Spleen (tissue), 7 donors: Measurements from ENCODE around the gene ERO1B.

Source experiments
- POLR2A ChIP-seq, 3 donors: fragments of 450-650 bp; IDR thresholded peaks; one replicate each; pipeline ENCODE4 v1.5.1; 2017; ENCODE audit warnings: antibody characterized with exemption in 3 of 3, mild to moderate bottlenecking in 1 of 3
- POLR2AphosphoS5 ChIP-seq, 3 donors: sonication (generic); formaldehyde crosslinking; IDR thresholded peaks; one replicate each; pipeline ENCODE4 v1.5.1; 2017; ENCODE audit warnings: antibody characterized with exemption in 3 of 3
- TF ChIP-seq, protein P1 (sequence below), 11 experiments: fragments of 200-600 bp in 7 of 11; fragments of 450-650 bp in 4 of 11; sonication (generic) in 4 of 11; IDR thresholded peaks in 8 of 11; conservative IDR thresholded peaks in 3 of 11; 1 replicate in 7 of 11; 2 replicates in 4 of 11; pipeline versions ENCODE4 v1.4.0 to v1.8.0; 2016 to 2021; ENCODE audit warnings: antibody characterized with exemption in 11 of 11, inconsistent platforms in 4 of 11, mild to moderate bottlenecking in 1 of 11
- donor health status: DM: no; HTN: no; CAD: no; lungs with moderate emphysema.
- donor health status: DM: no; HTN: no; CAD: no.
- donor health status: DM: no; HTN: no; CAD: no.

DNA sequence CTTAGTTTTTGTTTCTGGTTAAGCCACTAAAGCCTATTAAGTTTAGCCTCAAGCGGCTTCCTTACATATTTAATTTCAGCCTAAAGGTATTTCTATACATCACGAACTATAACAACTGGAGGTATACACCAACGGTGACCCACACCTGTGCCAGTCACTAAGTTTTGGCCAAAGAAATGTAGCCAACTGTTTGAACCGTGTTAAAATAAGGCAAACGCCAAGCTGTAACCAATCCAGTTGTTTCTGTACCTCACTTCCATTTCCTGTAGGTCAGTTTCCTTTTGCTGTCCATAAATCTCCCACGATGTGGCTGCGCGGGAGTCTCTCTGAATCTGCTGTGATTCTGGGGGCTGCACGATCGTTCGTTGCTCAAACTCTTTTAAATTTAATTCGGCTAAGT, 5.6 kb upstream of the ERO1B start:
- TF ChIP-seq POLR2A (IDR thresholded peaks at IDR 0.05) (no peak), POLR2AphosphoS5 (IDR thresholded peaks at IDR 0.05) (no peak)
- TF ChIP-seq, protein P1, sequence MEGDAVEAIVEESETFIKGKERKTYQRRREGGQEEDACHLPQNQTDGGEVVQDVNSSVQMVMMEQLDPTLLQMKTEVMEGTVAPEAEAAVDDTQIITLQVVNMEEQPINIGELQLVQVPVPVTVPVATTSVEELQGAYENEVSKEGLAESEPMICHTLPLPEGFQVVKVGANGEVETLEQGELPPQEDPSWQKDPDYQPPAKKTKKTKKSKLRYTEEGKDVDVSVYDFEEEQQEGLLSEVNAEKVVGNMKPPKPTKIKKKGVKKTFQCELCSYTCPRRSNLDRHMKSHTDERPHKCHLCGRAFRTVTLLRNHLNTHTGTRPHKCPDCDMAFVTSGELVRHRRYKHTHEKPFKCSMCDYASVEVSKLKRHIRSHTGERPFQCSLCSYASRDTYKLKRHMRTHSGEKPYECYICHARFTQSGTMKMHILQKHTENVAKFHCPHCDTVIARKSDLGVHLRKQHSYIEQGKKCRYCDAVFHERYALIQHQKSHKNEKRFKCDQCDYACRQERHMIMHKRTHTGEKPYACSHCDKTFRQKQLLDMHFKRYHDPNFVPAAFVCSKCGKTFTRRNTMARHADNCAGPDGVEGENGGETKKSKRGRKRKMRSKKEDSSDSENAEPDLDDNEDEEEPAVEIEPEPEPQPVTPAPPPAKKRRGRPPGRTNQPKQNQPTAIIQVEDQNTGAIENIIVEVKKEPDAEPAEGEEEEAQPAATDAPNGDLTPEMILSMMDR (IDR thresholded peaks at IDR 0.05 in 8 of 11, conservative IDR thresholded peaks at IDR 0.05 in 3 of 11), result no peak
